Measurements from ENCODE around the gene HIP1R. TPM values are rescaled to one million over a fixed set of nuclear protein-coding genes. Genes with fewer than 3 reads are reported as not detected.

Gene HIP1R
- total and polyA plus RNA-seq, 2 experiments from 2014 or later: 7.6 to 16.3 TPM

DNA sequence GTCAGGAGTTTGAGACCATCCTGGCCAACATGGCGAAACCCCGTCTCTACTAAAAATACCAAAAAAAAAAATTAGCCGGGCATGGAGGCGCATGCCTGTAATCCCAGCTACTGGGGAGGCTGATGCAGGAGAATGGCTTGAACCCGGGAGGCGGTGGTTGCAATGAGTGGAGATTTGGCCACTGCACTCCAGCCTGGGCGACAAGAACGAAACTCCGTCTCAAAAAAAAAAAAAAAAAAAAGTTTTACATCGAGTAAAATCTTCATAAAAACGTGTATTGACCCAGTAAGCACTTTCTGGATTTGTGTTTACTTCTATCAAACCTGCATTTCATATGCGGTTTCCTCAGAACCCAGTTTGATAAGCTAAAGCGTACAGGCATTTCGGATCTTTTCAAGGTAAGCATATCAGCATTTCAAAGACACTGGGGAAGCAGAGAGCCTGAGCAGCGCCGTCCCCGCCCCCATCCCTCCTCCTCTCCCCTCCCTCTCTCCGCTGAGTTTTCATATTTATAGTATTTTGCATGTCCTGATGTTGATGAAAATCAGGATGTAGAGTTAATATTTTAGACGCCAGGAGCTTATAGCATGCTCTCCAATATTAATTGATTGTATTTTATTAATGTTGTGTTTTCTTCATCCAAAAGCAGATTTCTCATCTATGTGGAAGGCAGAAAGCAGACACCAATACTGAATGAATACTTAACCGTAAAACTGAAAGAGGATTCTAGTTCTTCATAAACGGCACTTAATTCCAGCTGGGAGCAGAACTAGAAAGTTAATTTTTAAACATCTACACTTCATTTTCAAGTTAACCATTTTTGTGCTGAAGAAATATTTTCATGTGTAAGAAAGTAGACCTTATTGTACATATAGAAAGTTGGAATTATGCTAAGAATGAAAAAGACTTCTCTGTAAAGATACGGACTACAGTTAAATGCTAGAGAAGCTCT lies 9.2 kb upstream of the HIP1R start:
- Histone ChIP-seq H2AFZ (peak overlapping the region; percentile 77), H3K4me3 (peak overlapping the region; percentile 71), H3K27ac (no peak overlapping the region), H3K4me1 (ENCODE audit: insufficient read depth) (peaks cover 2% of the 10 kb centered on the region), H3K9me2 (ENCODE audit: insufficient read depth) (no peaks in the 10 kb centered on the region), H3K9me3 (ENCODE audit: low read depth) (no peaks in the 10 kb centered on the region), H3K36me3 (ENCODE audit: low read depth) (no peaks in the 10 kb centered on the region), H3F3A (ENCODE audit: insufficient read depth) (peaks cover 1% of the 10 kb centered on the region; the same call in 1 of the 2 replicates), H3K4me2 (ENCODE audit: unreplicated experiment) (peak overlapping the region; percentile 85), H3K9ac (peak overlapping the region; percentile 38), H4K20me1 (ENCODE audit: insufficient read depth) (no peaks in the 10 kb centered on the region), H3K79me2 (ENCODE audit: insufficient read depth) (no peaks in the 10 kb centered on the region), H3K27me3 (replicated peaks; ENCODE audit: insufficient read depth) (no peaks in the 10 kb centered on the region)
- DNase-seq: peak; percentile 32
- WGBS, 2 experiments (ENCODE audit: low coverage in 1 of 2, low lambda C conversion rate in 2 of 2, missing lambda C conversion rate in 2 of 2): 17 to 21% methylated on average over 20 to 22 of the region's 22 CpGs
- TF ChIP-seq EZH2 (IDR thresholded peaks at IDR 0.05; ENCODE audit: insufficient read depth, poor library complexity, severe bottlenecking): no peak
- no peak for TF ChIP-seq EZH2phosphoT487 (IDR thresholded peaks at IDR 0.05; ENCODE audit: insufficient read depth, low read depth)
- in situ Hi-C loops (cut with MboI): no loop called here

DNA sequence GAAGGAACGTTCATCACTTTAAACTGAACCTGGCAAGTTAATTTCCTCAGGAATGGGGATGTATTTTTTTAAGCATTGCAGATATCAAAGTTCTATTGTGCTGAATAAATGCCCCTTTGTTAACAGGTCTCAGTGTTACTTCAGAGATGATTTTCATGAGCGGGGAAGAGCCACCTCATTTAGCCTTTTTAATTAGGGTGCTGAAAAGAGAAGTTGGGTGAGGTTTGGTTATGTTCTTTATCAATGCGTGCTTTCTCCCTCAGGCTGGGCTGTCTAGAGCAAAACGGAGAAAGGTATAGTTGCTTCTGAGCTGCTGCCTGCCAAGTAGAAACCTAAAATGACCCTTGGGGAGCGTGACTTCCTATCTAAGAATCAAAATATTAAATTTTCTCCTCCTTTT lies 8.0 kb upstream of the HIP1R start:
- no peaks in the 10 kb centered on the region for H3K27me3 ChIP-seq (replicated peaks; ENCODE audit: insufficient read depth)
- no peaks in the 10 kb centered on the region for H4K20me1 ChIP-seq (ENCODE audit: insufficient read depth)
- H3K4me1 ChIP-seq (ENCODE audit: insufficient read depth): peaks cover 5% of the 10 kb centered on the region
- H3K27ac ChIP-seq: no peak overlapping the region
- no peak overlapping the region for H2AFZ ChIP-seq
- no peaks in the 10 kb centered on the region for H3K36me3 ChIP-seq (ENCODE audit: low read depth)
- in situ Hi-C loops (cut with MboI): no loop called here
- no peak for DNase-seq
- no peak for TF ChIP-seq EZH2 (IDR thresholded peaks at IDR 0.05; ENCODE audit: insufficient read depth, poor library complexity, severe bottlenecking)
- no peak for TF ChIP-seq EZH2phosphoT487 (IDR thresholded peaks at IDR 0.05; ENCODE audit: insufficient read depth, low read depth)
- no peaks in the 10 kb centered on the region for H3K79me2 ChIP-seq (ENCODE audit: insufficient read depth)
- H3K4me3 ChIP-seq: no peak overlapping the region; the same call in 1 of the 2 replicates
- H3K9ac ChIP-seq: no peak overlapping the region
- no peaks in the 10 kb centered on the region for H3K9me2 ChIP-seq (ENCODE audit: insufficient read depth)
- H3K4me2 ChIP-seq (ENCODE audit: unreplicated experiment): peak overlapping the region; percentile 85
- H3K9me3 ChIP-seq (ENCODE audit: low read depth): no peaks in the 10 kb centered on the region
- WGBS, 2 experiments (ENCODE audit: low coverage in 1 of 2, low lambda C conversion rate in 2 of 2, missing lambda C conversion rate in 2 of 2): 73 to 75% methylated on average over 5 of the region's 5 CpGs
- peaks cover 4% of the 10 kb centered on the region; the same call in 1 of the 2 replicates for H3F3A ChIP-seq (ENCODE audit: insufficient read depth)

DNA sequence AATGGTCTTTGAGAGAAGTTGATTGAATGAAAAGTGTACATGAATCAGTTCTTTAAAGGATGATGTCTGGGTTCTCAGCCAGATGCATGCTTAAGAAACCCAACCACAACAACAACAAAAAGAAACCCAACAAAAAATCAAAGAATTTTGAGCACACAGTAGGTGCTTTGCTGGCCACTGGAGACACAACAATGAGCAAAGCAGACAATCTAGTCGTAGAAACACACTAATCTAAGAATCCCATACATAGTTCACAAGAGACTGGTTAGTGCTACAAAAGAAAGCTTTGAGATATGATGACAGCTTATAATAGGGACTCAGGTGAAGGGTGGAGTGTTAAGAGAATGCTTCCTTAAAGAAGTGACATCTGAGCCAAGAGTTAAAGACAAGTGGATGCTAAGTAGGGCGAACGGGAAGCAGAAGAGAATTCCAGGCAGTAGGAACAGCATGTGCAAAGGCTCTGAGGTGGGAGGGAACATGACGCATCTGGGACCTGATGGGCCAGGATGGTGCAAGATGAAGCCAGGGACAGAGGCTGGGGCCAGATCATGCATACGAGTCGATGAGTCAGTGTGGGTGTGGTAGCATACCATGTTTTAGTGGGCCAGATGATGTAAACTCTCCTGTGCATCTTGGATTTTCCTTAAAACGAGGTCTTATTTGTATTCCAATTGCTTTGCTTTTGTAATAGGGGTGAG lies 4.6 kb upstream of the HIP1R start:
- H3K9me2 ChIP-seq (ENCODE audit: insufficient read depth): no peaks in the 10 kb centered on the region
- H3K36me3 ChIP-seq (ENCODE audit: low read depth): no peaks in the 10 kb centered on the region
- in situ Hi-C loops (cut with MboI): no loop called here
- H3K9ac ChIP-seq: no peak overlapping the region
- H4K20me1 ChIP-seq (ENCODE audit: insufficient read depth): no peaks in the 10 kb centered on the region
- H2AFZ ChIP-seq: no peak overlapping the region
- H3F3A ChIP-seq (ENCODE audit: insufficient read depth): peaks cover 4% of the 10 kb centered on the region; the same call in 1 of the 2 replicates
- no peak overlapping the region for H3K4me2 ChIP-seq (ENCODE audit: unreplicated experiment)
- H3K9me3 ChIP-seq (ENCODE audit: low read depth): no peaks in the 10 kb centered on the region
- TF ChIP-seq EZH2 (IDR thresholded peaks at IDR 0.05; ENCODE audit: insufficient read depth, poor library complexity, severe bottlenecking) (no peak), EZH2phosphoT487 (IDR thresholded peaks at IDR 0.05; ENCODE audit: insufficient read depth, low read depth) (no peak)
- H3K79me2 ChIP-seq (ENCODE audit: insufficient read depth): no peaks in the 10 kb centered on the region
- 43 to 47% methylated on average over 7 of the region's 7 CpGs for WGBS, 2 experiments (ENCODE audit: low coverage in 1 of 2, low lambda C conversion rate in 2 of 2, missing lambda C conversion rate in 2 of 2)
- no peaks in the 10 kb centered on the region for H3K27me3 ChIP-seq (replicated peaks; ENCODE audit: insufficient read depth)
- H3K4me3 ChIP-seq: no peak overlapping the region
- DNase-seq: peak; percentile 94
- H3K4me1 ChIP-seq (ENCODE audit: insufficient read depth): peaks cover 9% of the 10 kb centered on the region
- peak overlapping the region; percentile 43 for H3K27ac ChIP-seq

DNA sequence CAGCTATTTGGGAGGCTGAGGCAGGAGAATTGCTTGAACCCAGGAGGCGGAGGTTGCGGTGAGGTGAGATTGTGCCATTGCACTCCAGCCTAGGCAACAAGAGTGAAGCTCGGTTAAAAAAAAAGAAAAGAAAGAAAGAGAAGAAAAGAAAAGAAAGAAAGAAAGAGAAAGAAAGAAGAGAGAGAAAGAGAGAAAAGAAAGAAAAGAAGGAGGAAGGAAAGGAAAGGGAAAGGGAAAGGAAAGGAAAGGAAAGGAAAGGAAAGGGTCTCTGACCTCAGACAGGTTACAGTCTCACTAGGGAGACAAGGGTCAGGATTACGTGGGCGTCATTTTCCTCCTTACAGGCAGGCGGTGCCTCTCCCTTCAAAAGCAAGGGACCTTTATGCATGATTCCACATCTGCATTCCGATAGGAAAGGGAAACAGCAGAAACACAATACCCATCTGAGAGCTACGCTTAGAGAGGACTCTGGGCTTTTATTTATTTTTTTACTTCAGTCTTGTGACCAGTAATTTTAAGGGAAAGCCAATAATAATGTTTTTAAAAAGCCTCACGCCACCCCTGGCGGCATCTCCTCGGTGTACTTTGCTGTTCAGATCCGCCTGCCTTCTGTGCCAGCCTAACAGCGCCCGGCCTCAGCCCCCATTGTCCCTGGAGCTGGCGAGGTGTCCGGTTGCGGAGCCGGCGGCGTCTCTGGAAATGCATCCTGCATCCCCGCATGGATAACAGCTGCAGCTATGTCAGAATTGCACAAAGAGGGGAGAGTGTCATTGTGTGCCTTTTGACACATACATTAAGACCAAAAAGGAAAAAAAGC lies 945 bp upstream of the HIP1R start:
- H4K20me1 ChIP-seq (ENCODE audit: insufficient read depth): no peaks in the 10 kb centered on the region
- no peak for TF ChIP-seq EZH2 (IDR thresholded peaks at IDR 0.05; ENCODE audit: insufficient read depth, poor library complexity, severe bottlenecking)
- no peak for TF ChIP-seq EZH2phosphoT487 (IDR thresholded peaks at IDR 0.05; ENCODE audit: insufficient read depth, low read depth)
- H3K4me2 ChIP-seq (ENCODE audit: unreplicated experiment): peak overlapping the region; percentile 79
- H3K27me3 ChIP-seq (replicated peaks; ENCODE audit: insufficient read depth): no peaks in the 10 kb centered on the region
- DNase-seq: peak; percentile 74
- H3K9ac ChIP-seq: peak overlapping the region; percentile 34
- peak overlapping the region; percentile 13 for H3K27ac ChIP-seq
- H3K9me2 ChIP-seq (ENCODE audit: insufficient read depth): no peaks in the 10 kb centered on the region
- H2AFZ ChIP-seq: peak overlapping the region; percentile 65
- peaks cover 17% of the 10 kb centered on the region for H3K4me1 ChIP-seq (ENCODE audit: insufficient read depth)
- H3K79me2 ChIP-seq (ENCODE audit: insufficient read depth): peaks cover 16% of the 10 kb centered on the region
- no peaks in the 10 kb centered on the region for H3K36me3 ChIP-seq (ENCODE audit: low read depth)
- peaks cover 4% of the 10 kb centered on the region; the same call in 1 of the 2 replicates for H3F3A ChIP-seq (ENCODE audit: insufficient read depth)
- in situ Hi-C loops (cut with MboI): no loop called here
- H3K9me3 ChIP-seq (ENCODE audit: low read depth): no peaks in the 10 kb centered on the region
- peak overlapping the region; percentile 68 for H3K4me3 ChIP-seq
- WGBS, 2 experiments (ENCODE audit: low coverage in 1 of 2, low lambda C conversion rate in 2 of 2, missing lambda C conversion rate in 2 of 2): 18% methylated on average over 21 of the region's 21 CpGs

Data from GM23248 (cell line).